Activated CD4-positive, alpha-beta T cell treated with anti-CD3 and anti-CD28 coated beads, Interleukin-2, amount 10 ng/mL, durations not matched to agents 7 days and 5 days (primary cell): ENCODE data around the gene MRTO4. TPM values are rescaled to one million over a fixed set of nuclear protein-coding genes. Genes with fewer than 3 reads are reported as not detected.
"Not testable (repeated sequence)": the region's sequence is repeated elsewhere in the genome, so short reads cannot be mapped to it uniquely, and the experiment has no call there.

Experiments used
- CTCF ChIA-PET: fragments of 350-600 bp; sonication (Branson Sonifier 250); formaldehyde crosslinking; loops from one replicate; lab custom pipeline; 2021; ENCODE audit warnings: antibody characterized with exemption; lab: Charles Lee
- POLR2A ChIA-PET: fragments of 350-600 bp; sonication (Branson Sonifier 250); formaldehyde crosslinking; loops from one replicate; lab custom pipeline; 2021; ENCODE audit warnings: antibody characterized with exemption; lab: Charles Lee
- DNase-seq: peaks from one replicate; pipeline ENCODE4 v3.0.0-alpha.2; 2020
- H3K27ac Mint-ChIP-seq: one replicate; pipeline ENCODE4 v1.8.0; 2021; ENCODE audit warnings: mild to moderate bottlenecking, moderate library complexity, mixed read lengths
- H3K27me3 Mint-ChIP-seq: one replicate; pipeline ENCODE4 v1.8.0; 2021; ENCODE audit warnings: mixed read lengths
- H3K36me3 Mint-ChIP-seq: one replicate; pipeline ENCODE4 v1.8.0; 2021; ENCODE audit warnings: low read depth, mixed read lengths
- H3K4me1 Mint-ChIP-seq: one replicate; pipeline ENCODE4 v1.8.0; 2021; ENCODE audit warnings: mixed read lengths
- H3K4me3 Mint-ChIP-seq: one replicate; pipeline ENCODE4 v1.8.0; 2021; ENCODE audit warnings: mild to moderate bottlenecking, moderate library complexity, mixed read lengths
- H3K9me3 Mint-ChIP-seq: one replicate; pipeline ENCODE4 v1.8.0; 2021; ENCODE audit warnings: mixed read lengths
- total RNA-seq, 2 experiments: library from RNA; stranded (reverse); gene quantifications; one replicate each; pipeline ENCODE4 v1.2.3, GENCODE V29; 2021

MRTO4 gene
- total RNA-seq, 2 experiments from 2014 or later, result 27.2 to 32.5 TPM

- peaks cover 27% of the 10 kb centered on the region for H3K36me3 Mint-ChIP-seq
- DNase-seq, result no peak
- H3K27ac Mint-ChIP-seq, result peak overlapping the region; percentile 97
- peaks cover 69% of the 10 kb centered on the region for H3K4me1 Mint-ChIP-seq
- ChIA-PET CTCF (interaction anchor here (1.1 to 1.3 kb wide), 7 partner anchors 9 to 327 kb away, joined by 3 to 5 read pairs (median 3); partner anchors contain the start of genes EMC1 and MRTO4), POLR2A (no interaction called here)
- no peaks in the 10 kb centered on the region for H3K9me3 Mint-ChIP-seq
- H3K4me3 Mint-ChIP-seq, result peak overlapping the region; percentile 93
- no peaks in the 10 kb centered on the region for H3K27me3 Mint-ChIP-seq
Observed at GRCh38 chr1:19210772-19211549, 40.6 kb upstream of the MRTO4 start.

- ChIA-PET POLR2A (no interaction called here), CTCF (interaction anchor here (1.3 kb wide), 1 partner anchor 39 kb away, joined by 3 read pairs; the partner anchor contains the start of genes EMC1 and MRTO4)
- H3K27ac Mint-ChIP-seq, result peak overlapping the region; percentile 36
- H3K36me3 Mint-ChIP-seq, result peaks cover 26% of the 10 kb centered on the region
- H3K4me3 Mint-ChIP-seq, result peak overlapping the region; percentile 35
- peaks cover 59% of the 10 kb centered on the region for H3K4me1 Mint-ChIP-seq
- H3K27me3 Mint-ChIP-seq, result no peaks in the 10 kb centered on the region
- no peak for DNase-seq
- no peaks in the 10 kb centered on the region for H3K9me3 Mint-ChIP-seq
Observed at GRCh38 chr1:19212167-19212566, 39.4 kb upstream of the MRTO4 start.

- H3K9me3 Mint-ChIP-seq, result no peaks in the 10 kb centered on the region
- no peaks in the 10 kb centered on the region for H3K27me3 Mint-ChIP-seq
- no peak for DNase-seq
- H3K27ac Mint-ChIP-seq, result no peak overlapping the region
- peaks cover 36% of the 10 kb centered on the region for H3K36me3 Mint-ChIP-seq
- H3K4me3 Mint-ChIP-seq, result no peak overlapping the region
- H3K4me1 Mint-ChIP-seq, result peaks cover 47% of the 10 kb centered on the region
- POLR2A ChIA-PET, result no interaction called here
- CTCF ChIA-PET, result no interaction called here
Observed at GRCh38 chr1:19213580-19213979, 38.0 kb upstream of the MRTO4 start.

GRCh38 chr1:19216585-19216984 is 35.0 kb upstream of the MRTO4 start:
- CTCF ChIA-PET, result interaction anchor here (0.7 to 0.9 kb wide), 2 partner anchors 9 to 415 kb away, joined by 3 read pairs; no protein-coding TSS in a partner anchor
- H3K27me3 Mint-ChIP-seq, H3K27ac Mint-ChIP-seq, POLR2A ChIA-PET, H3K4me3 Mint-ChIP-seq, H3K9me3 Mint-ChIP-seq, DNase-seq: not testable (repeated sequence)
- H3K4me1 Mint-ChIP-seq, result peaks cover 33% of the 10 kb centered on the region
- peaks cover 52% of the 10 kb centered on the region for H3K36me3 Mint-ChIP-seq

- CTCF ChIA-PET, result interaction anchor here (1.2 to 1.8 kb wide), 2 partner anchors 9 to 15 kb away, joined by 3 to 4 read pairs; no protein-coding TSS in a partner anchor
- POLR2A ChIA-PET, result no interaction called here
- Mint-ChIP-seq H3K27me3 (no peaks in the 10 kb centered on the region), H3K36me3 (peaks cover 58% of the 10 kb centered on the region), H3K4me1 (peaks cover 9% of the 10 kb centered on the region), H3K9me3 (no peaks in the 10 kb centered on the region), H3K4me3 (no peak overlapping the region), H3K27ac (no peak overlapping the region)
- no peak for DNase-seq
Observed at GRCh38 chr1:19219451-19219850, 32.2 kb upstream of the MRTO4 start.

- no peak for DNase-seq
- H3K27me3 Mint-ChIP-seq, result no peaks in the 10 kb centered on the region
- ChIA-PET POLR2A (no interaction called here), CTCF (interaction anchor here (1.2 to 1.8 kb wide), 2 partner anchors 9 to 16 kb away, joined by 3 to 4 read pairs; no protein-coding TSS in a partner anchor)
- peaks cover 65% of the 10 kb centered on the region for H3K36me3 Mint-ChIP-seq
- no peak overlapping the region for H3K4me3 Mint-ChIP-seq
- H3K9me3 Mint-ChIP-seq, result no peaks in the 10 kb centered on the region
- H3K27ac Mint-ChIP-seq, result no peak overlapping the region
- H3K4me1 Mint-ChIP-seq, result peaks cover 3% of the 10 kb centered on the region
Observed at GRCh38 chr1:19220080-19220846, 31.3 kb upstream of the MRTO4 start.

GRCh38 chr1:19220991-19221390 is 30.6 kb upstream of the MRTO4 start:
- CTCF ChIA-PET, result interaction anchor here (1.8 kb wide), 1 partner anchor 10 kb away, joined by 4 read pairs; no protein-coding TSS in a partner anchor
- no peaks in the 10 kb centered on the region for H3K27me3 Mint-ChIP-seq
- H3K4me3 Mint-ChIP-seq, result no peak overlapping the region
- POLR2A ChIA-PET, result no interaction called here
- peaks cover 71% of the 10 kb centered on the region for H3K36me3 Mint-ChIP-seq
- H3K4me1 Mint-ChIP-seq, result peaks cover 1% of the 10 kb centered on the region
- no peaks in the 10 kb centered on the region for H3K9me3 Mint-ChIP-seq
- no peak overlapping the region for H3K27ac Mint-ChIP-seq
- no peak for DNase-seq

- DNase-seq, result no peak
- CTCF ChIA-PET, result interaction anchor here (1.0 to 1.7 kb wide), 2 partner anchors 18 to 21 kb away, joined by 3 to 5 read pairs; no protein-coding TSS in a partner anchor
- POLR2A ChIA-PET, result no interaction called here
- no peak overlapping the region for H3K4me3 Mint-ChIP-seq
- peaks cover 75% of the 10 kb centered on the region for H3K36me3 Mint-ChIP-seq
- no peaks in the 10 kb centered on the region for H3K9me3 Mint-ChIP-seq
- H3K27ac Mint-ChIP-seq, result no peak overlapping the region
- H3K4me1 Mint-ChIP-seq, result peaks cover 1% of the 10 kb centered on the region
- H3K27me3 Mint-ChIP-seq, result no peaks in the 10 kb centered on the region
Observed at GRCh38 chr1:19222573-19222972, 29.0 kb upstream of the MRTO4 start.

- H3K27me3 Mint-ChIP-seq, result no peaks in the 10 kb centered on the region
- no peaks in the 10 kb centered on the region for H3K9me3 Mint-ChIP-seq
- H3K27ac Mint-ChIP-seq, result no peak overlapping the region
- DNase-seq, result no peak
- peaks cover 1% of the 10 kb centered on the region for H3K4me1 Mint-ChIP-seq
- POLR2A ChIA-PET, result no interaction called here
- CTCF ChIA-PET, result interaction anchor here (1.0 to 1.7 kb wide), 2 partner anchors 18 to 21 kb away, joined by 3 to 5 read pairs; no protein-coding TSS in a partner anchor
- H3K36me3 Mint-ChIP-seq, result peaks cover 74% of the 10 kb centered on the region
- no peak overlapping the region for H3K4me3 Mint-ChIP-seq
Observed at GRCh38 chr1:19222979-19223824, 28.4 kb upstream of the MRTO4 start.

- DNase-seq, result no peak
- Mint-ChIP-seq H3K4me1 (no peaks in the 10 kb centered on the region), H3K27ac (no peak overlapping the region), H3K27me3 (no peaks in the 10 kb centered on the region), H3K9me3 (no peaks in the 10 kb centered on the region), H3K36me3 (peaks cover 55% of the 10 kb centered on the region), H3K4me3 (no peak overlapping the region)
- ChIA-PET CTCF (no interaction called here), POLR2A (no interaction called here)
Observed at GRCh38 chr1:19229229-19229628, 22.4 kb upstream of the MRTO4 start.

GRCh38 chr1:19229828-19230325 is 21.7 kb upstream of the MRTO4 start:
- ChIA-PET CTCF (no interaction called here), POLR2A (no interaction called here)
- Mint-ChIP-seq H3K27me3 (no peaks in the 10 kb centered on the region), H3K9me3 (no peaks in the 10 kb centered on the region), H3K4me3 (no peak overlapping the region), H3K27ac (no peak overlapping the region), H3K36me3 (peaks cover 48% of the 10 kb centered on the region), H3K4me1 (no peaks in the 10 kb centered on the region)
- no peak for DNase-seq
